GM23338 (cell line): ENCODE data around the gene OBI1.
A peak's percentile ranks its signal among the peaks of the same experiment; 100 is the strongest.

Experiments used
- CREB1 ChIP-seq: fragments of 250-450 bp; sonication (Bioruptor Pico); IDR thresholded peaks from 2 replicates; pipeline ENCODE4 v1.5.0; 2020; ENCODE audit warnings: low read depth, mild to moderate bottlenecking, moderate library complexity
- CTCF ChIP-seq, 2 experiments: fragments of 200-600 bp in 1 of 2; sonication (generic) in 1 of 2; conservative IDR thresholded peaks; 2 replicates each; pipeline versions ENCODE4 v1.5.1 to v1.6.1; 2016 to 2017; ENCODE audit warnings: antibody characterized with exemption in 2 of 2, low read depth in 2 of 2, mild to moderate bottlenecking in 2 of 2, moderate library complexity in 1 of 2
- EZH2 ChIP-seq: fragments of 200-600 bp; sonication (generic); IDR thresholded peaks from one replicate; pipeline ENCODE4 v1.8.0; 2017; ENCODE audit warnings: antibody characterized with exemption, mild to moderate bottlenecking, low read depth; ENCODE audit not compliant: unreplicated experiment
- EZH2phosphoT487 ChIP-seq: fragments of 200-600 bp; sonication (generic); IDR thresholded peaks from one replicate; pipeline ENCODE4 v1.8.1; 2018; ENCODE audit warnings: antibody characterized with exemption; ENCODE audit not compliant: unreplicated experiment
- POLR2AphosphoS5 ChIP-seq: IDR thresholded peaks from 2 replicates; pipeline ENCODE4 v1.6.1; 2016; ENCODE audit warnings: antibody characterized with exemption, low read depth
- STAT1 ChIP-seq: IDR thresholded peaks from one replicate; pipeline ENCODE4 v1.6.1; 2016; ENCODE audit warnings: antibody characterized with exemption; ENCODE audit not compliant: unreplicated experiment
- TF ChIP-seq, protein P1 (sequence below): IDR thresholded peaks from one replicate; pipeline ENCODE4 v1.6.1; 2018; ENCODE audit warnings: antibody characterized with exemption; ENCODE audit not compliant: unreplicated experiment

- TF ChIP-seq CTCF (conservative IDR thresholded peaks at IDR 0.05; ENCODE audit: low read depth in 2 of 2) (no peak), EZH2 (peak; percentile 37), POLR2AphosphoS5 (no peak), EZH2phosphoT487 (no peak), STAT1 (no peak), CREB1 (CRISPR knock-in tag) (no peak)
- TF ChIP-seq, protein P1, sequence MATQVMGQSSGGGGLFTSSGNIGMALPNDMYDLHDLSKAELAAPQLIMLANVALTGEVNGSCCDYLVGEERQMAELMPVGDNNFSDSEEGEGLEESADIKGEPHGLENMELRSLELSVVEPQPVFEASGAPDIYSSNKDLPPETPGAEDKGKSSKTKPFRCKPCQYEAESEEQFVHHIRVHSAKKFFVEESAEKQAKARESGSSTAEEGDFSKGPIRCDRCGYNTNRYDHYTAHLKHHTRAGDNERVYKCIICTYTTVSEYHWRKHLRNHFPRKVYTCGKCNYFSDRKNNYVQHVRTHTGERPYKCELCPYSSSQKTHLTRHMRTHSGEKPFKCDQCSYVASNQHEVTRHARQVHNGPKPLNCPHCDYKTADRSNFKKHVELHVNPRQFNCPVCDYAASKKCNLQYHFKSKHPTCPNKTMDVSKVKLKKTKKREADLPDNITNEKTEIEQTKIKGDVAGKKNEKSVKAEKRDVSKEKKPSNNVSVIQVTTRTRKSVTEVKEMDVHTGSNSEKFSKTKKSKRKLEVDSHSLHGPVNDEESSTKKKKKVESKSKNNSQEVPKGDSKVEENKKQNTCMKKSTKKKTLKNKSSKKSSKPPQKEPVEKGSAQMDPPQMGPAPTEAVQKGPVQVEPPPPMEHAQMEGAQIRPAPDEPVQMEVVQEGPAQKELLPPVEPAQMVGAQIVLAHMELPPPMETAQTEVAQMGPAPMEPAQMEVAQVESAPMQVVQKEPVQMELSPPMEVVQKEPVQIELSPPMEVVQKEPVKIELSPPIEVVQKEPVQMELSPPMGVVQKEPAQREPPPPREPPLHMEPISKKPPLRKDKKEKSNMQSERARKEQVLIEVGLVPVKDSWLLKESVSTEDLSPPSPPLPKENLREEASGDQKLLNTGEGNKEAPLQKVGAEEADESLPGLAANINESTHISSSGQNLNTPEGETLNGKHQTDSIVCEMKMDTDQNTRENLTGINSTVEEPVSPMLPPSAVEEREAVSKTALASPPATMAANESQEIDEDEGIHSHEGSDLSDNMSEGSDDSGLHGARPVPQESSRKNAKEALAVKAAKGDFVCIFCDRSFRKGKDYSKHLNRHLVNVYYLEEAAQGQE, result no peak
Observed at GRCh38 chr13:78593129-78593528, 65.8 kb downstream of the OBI1 start.
